SKM-1 (cell line): ENCODE measurements around the gene LIN7A.

Experiments
- DNase-seq: peaks from one replicate; lab custom pipeline; 2025; ENCODE audit not compliant: unreplicated experiment; lab: John Stamatoyannopoulos, UW

Gene LIN7A

DNA sequence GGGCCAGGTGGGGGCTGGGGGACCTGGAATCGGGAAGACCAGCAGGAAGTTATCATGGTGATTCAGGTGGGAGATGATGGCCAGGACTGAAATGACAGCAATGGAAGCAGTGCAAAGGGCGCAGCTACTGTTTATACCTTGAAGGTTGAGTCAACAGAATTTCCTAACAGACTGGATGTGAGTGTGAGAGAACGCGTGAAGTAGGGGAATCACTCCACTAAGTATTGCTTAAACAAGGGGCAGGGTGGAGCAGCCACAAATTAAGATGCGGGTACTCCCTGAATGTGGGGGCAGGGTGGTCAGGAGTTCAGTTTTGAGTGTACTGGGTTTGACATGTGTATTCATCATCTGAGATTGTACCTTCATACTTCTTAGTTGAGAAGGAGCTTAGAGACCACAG is 175.9 kb downstream of the LIN7A start:
- no peak for DNase-seq

DNA sequence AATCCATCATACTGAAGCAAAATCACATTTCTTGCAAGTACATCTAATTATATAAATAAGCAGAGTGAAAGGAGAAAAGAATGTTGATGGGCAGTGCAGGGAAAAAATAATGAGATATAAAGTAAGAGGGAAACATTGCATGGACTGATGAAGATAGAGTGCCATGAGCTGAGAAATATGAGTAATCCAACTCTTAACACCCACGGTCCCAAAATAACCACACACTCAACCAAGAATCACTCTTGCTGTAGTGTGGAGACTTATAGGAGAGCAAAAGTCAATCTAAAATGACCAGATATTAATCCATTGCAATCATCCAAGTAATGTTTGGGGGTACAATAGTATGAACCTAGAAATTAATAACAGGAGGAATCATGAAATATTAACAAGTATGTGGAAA is 180.9 kb downstream of the LIN7A start:
- no peak for DNase-seq

DNA sequence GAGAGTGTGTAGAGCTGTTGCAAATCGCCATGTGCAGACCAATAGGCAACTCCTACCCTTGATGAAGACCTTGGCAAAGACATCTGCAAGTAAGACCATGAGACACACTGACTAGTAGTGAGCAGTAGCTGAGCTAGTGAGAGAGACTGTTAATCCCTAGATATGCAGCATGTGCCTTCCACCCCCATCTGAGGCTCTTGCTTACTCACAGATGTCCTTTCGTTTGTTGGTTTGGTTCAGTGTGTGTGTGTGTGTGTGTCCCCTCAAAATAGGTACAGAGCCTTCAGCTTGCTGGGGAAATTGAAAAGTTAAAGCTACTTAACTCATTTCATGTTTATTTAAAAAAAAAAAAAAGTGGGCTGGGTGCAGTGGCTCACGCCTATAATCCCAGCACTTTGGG is 183.5 kb downstream of the LIN7A start:
- no peak for DNase-seq

DNA sequence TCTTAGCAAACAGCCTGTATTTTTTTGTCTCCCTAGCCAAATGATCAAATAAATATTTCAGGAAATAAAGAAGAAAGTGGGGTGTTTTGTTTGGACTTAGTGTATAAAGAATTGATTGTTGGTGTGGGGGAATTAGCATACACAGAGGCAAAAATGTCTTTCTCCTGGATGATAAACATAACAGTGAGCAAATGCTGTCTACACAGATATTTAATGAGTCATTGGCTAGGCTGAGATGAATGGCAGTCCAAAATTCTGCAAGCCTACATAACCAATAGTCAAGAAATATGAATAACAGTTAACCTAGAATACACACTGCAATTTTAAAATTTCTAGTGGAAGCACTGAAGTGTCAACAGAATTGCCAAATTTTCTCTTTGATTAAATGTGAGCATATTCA is 185.3 kb downstream of the LIN7A start:
- DNase-seq = no peak

DNA sequence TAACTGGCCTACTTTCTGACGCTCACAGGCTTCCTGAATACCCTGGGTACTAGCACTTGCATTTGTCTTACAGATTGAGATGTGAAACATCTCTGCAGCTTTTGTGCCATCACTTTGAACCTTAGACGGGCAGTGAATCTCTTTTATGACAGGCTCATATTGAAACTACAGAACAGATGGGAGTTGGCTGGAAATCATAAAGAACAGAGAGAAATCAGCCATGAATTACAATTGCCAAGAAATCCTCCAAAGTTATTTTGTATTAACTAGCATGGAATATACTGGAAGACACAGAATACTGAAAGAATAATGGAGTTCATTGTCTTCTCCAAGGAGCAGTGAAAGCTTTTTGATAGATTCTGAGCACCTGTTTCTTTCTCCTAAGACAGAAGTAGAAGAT is 188.3 kb downstream of the LIN7A start:
- no peak for DNase-seq

DNA sequence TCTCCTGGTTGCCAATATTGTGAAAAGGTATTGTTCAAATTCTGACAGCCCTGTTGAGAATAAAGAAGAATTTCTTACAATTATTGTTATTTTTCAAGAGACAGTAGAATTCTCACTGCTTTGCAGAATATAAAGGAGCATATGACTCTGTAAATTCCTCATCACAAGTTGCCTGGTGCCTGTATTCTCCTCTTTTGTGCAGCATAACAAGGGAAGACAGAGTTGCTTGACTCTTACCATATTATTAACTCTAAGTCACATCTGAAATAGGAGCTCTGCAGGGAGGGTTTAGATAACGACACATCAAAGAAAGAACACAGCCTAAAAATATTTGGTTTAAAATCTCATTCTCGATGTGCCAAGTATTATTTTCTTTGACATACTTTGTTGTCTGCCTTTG is 189.9 kb downstream of the LIN7A start:
- DNase-seq = no peak

DNA sequence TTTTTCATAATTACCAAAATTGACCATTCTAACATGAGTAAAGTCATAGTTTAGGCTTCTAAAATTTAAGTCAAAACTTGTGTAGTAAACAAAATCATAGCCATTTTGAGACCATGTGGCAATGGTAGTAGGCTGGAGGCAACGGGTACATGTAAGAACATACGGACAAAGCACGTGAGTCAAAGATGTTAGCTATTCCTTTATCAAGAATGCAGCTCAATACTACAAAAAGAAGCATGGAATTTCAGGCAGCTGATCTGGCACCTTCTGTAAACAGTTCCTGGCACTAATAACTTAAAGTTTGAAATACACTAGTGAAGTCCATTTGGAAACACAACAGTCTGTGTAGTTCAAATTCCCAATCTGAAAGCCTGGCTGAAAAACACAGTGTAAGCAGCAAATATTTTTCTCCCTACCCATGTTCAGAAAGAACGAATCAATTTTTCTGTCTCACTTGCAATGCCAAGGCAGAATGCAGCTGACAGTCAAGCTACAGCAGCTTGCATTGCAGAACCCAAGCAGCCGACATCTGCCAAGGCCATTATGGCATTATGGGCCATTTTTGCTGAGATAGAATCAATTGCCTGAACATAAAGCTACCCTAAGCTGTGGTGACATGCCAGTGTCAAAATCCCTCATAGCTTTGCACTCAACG is 191.8 kb downstream of the LIN7A start:
- no peak for DNase-seq
